ENCODE data around the gene CCDC27.
"Not testable (repeated sequence)": the region's sequence is repeated elsewhere in the genome, so short reads cannot be mapped to it uniquely, and the experiment has no call there.

GRCh38 chr1:3748316-3748900, 3.8 kb upstream of the CCDC27 start:
- TF ChIP-seq GABPA (IDR thresholded peaks at IDR 0.05; ENCODE audit: borderline replicate concordance, insufficient read depth, low read length); ATF2 (IDR thresholded peaks at IDR 0.05; ENCODE audit: low read length): not testable (repeated sequence)

Data from H1 (cell line).